ENCODE measurements around the gene RNF220. TPM values are rescaled to one million over a fixed set of nuclear protein-coding genes. Genes with fewer than 3 reads are reported as not detected.
A peak's percentile ranks its signal among the peaks of the same experiment; 100 is the strongest.

Gene RNF220
- total and polyA plus RNA-seq, 2 experiments from 2014 or later = 77.2 to 117 TPM

- 62% methylated on average over 12 of the region's 12 CpGs for WGBS (ENCODE audit: low lambda C conversion rate, missing lambda C conversion rate)
- Histone ChIP-seq H3K4me3 (no peak overlapping the region), H2AFZ (no peak overlapping the region), H3K4me2 (no peak overlapping the region), H3K79me2 (no peaks in the 10 kb centered on the region), H3K9me3 (ENCODE audit: low read depth) (no peaks in the 10 kb centered on the region), H3K27ac (no peak overlapping the region), H4K20me1 (ENCODE audit: insufficient read depth, poor library complexity, severe bottlenecking) (no peaks in the 10 kb centered on the region), H3K36me3 (replicated peaks; ENCODE audit: insufficient read depth, low read depth) (no peaks in the 10 kb centered on the region), H3K9me2 (replicated peaks; ENCODE audit: insufficient read depth) (no peaks in the 10 kb centered on the region), H3K27me3 (peaks cover 8% of the 10 kb centered on the region), H3K4me1 (ENCODE audit: insufficient read depth) (no peaks in the 10 kb centered on the region)
- peak; percentile 72 for DNase-seq (ENCODE audit: low spot score)
- TF ChIP-seq CTCF (IDR thresholded peaks at IDR 0.05; ENCODE audit: poor library complexity) (peak; percentile 61), EZH2phosphoT487 (IDR thresholded peaks at IDR 0.05; ENCODE audit: low read depth, severe bottlenecking, unreplicated experiment) (no peak)
These were observed 26.9 kb upstream of the RNF220 start for GRCh38 chr1:44377925-44378784.

- H3K27ac ChIP-seq = no peak overlapping the region
- H3K36me3 ChIP-seq (replicated peaks; ENCODE audit: insufficient read depth, low read depth) = no peaks in the 10 kb centered on the region
- 87% methylated on average over 3 of the region's 3 CpGs for WGBS (ENCODE audit: low lambda C conversion rate, missing lambda C conversion rate)
- no peaks in the 10 kb centered on the region for H3K4me1 ChIP-seq (ENCODE audit: insufficient read depth)
- peaks cover 18% of the 10 kb centered on the region for H3K27me3 ChIP-seq
- no peak for TF ChIP-seq EZH2phosphoT487 (IDR thresholded peaks at IDR 0.05; ENCODE audit: low read depth, severe bottlenecking, unreplicated experiment)
- H3K9me3 ChIP-seq (ENCODE audit: low read depth) = no peaks in the 10 kb centered on the region
- H4K20me1 ChIP-seq (ENCODE audit: insufficient read depth, poor library complexity, severe bottlenecking) = no peaks in the 10 kb centered on the region
- H3K79me2 ChIP-seq = no peaks in the 10 kb centered on the region
- no peak for DNase-seq (ENCODE audit: low spot score)
- no peak overlapping the region for H3K4me2 ChIP-seq
- H3K4me3 ChIP-seq = no peak overlapping the region
- H3K9me2 ChIP-seq (replicated peaks; ENCODE audit: insufficient read depth) = no peaks in the 10 kb centered on the region
- no peak overlapping the region for H2AFZ ChIP-seq
These were observed 24.3 kb upstream of the RNF220 start for GRCh38 chr1:44380666-44381177.

- DNase-seq (ENCODE audit: low spot score) = no peak
- TF ChIP-seq EZH2 (IDR thresholded peaks at IDR 0.05; ENCODE audit: borderline replicate concordance) (no peak), EZH2phosphoT487 (IDR thresholded peaks at IDR 0.05; ENCODE audit: low read depth, severe bottlenecking, unreplicated experiment) (no peak)
- Histone ChIP-seq H2AFZ (no peak overlapping the region), H3K27ac (no peak overlapping the region), H4K20me1 (ENCODE audit: insufficient read depth, poor library complexity, severe bottlenecking) (no peaks in the 10 kb centered on the region), H3K4me3 (no peak overlapping the region), H3K9me2 (replicated peaks; ENCODE audit: insufficient read depth) (no peaks in the 10 kb centered on the region), H3K27me3 (peaks cover 18% of the 10 kb centered on the region), H3K4me1 (ENCODE audit: insufficient read depth) (no peaks in the 10 kb centered on the region), H3K36me3 (replicated peaks; ENCODE audit: insufficient read depth, low read depth) (no peaks in the 10 kb centered on the region), H3K79me2 (no peaks in the 10 kb centered on the region), H3K9me3 (ENCODE audit: low read depth) (no peaks in the 10 kb centered on the region), H3K4me2 (no peak overlapping the region)
- WGBS (ENCODE audit: low lambda C conversion rate, missing lambda C conversion rate) = 58% methylated on average over 2 of the region's 2 CpGs
These were observed 16.5 kb upstream of the RNF220 start for GRCh38 chr1:44388551-44388950.

- WGBS (ENCODE audit: low lambda C conversion rate, missing lambda C conversion rate) = 77% methylated on average over 1 of the region's 1 CpG
- no peaks in the 10 kb centered on the region for H4K20me1 ChIP-seq (ENCODE audit: insufficient read depth, poor library complexity, severe bottlenecking)
- no peaks in the 10 kb centered on the region for H3K79me2 ChIP-seq
- no peak for TF ChIP-seq EZH2 (IDR thresholded peaks at IDR 0.05; ENCODE audit: borderline replicate concordance)
- H3K4me1 ChIP-seq (ENCODE audit: insufficient read depth) = no peaks in the 10 kb centered on the region
- H3K9me3 ChIP-seq (ENCODE audit: low read depth) = no peaks in the 10 kb centered on the region
- no peak for DNase-seq (ENCODE audit: low spot score)
- H3K4me2 ChIP-seq = no peak overlapping the region
- no peaks in the 10 kb centered on the region for H3K9me2 ChIP-seq (replicated peaks; ENCODE audit: insufficient read depth)
- no peak overlapping the region for H3K27ac ChIP-seq
- H3K4me3 ChIP-seq = no peak overlapping the region
- H3K27me3 ChIP-seq = peaks cover 13% of the 10 kb centered on the region
- H3K36me3 ChIP-seq (replicated peaks; ENCODE audit: insufficient read depth, low read depth) = no peaks in the 10 kb centered on the region
- no peak overlapping the region for H2AFZ ChIP-seq
These were observed 15.6 kb upstream of the RNF220 start for GRCh38 chr1:44389437-44389836.

- Histone ChIP-seq H3K9me2 (replicated peaks; ENCODE audit: insufficient read depth) (no peaks in the 10 kb centered on the region), H3K79me2 (no peaks in the 10 kb centered on the region), H3K9me3 (ENCODE audit: low read depth) (no peaks in the 10 kb centered on the region), H3K27me3 (peaks cover 17% of the 10 kb centered on the region), H3K4me1 (ENCODE audit: insufficient read depth) (no peaks in the 10 kb centered on the region), H3K36me3 (replicated peaks; ENCODE audit: insufficient read depth, low read depth) (no peaks in the 10 kb centered on the region), H3K4me3 (no peak overlapping the region), H2AFZ (no peak overlapping the region), H3K27ac (no peak overlapping the region), H4K20me1 (ENCODE audit: insufficient read depth, poor library complexity, severe bottlenecking) (no peaks in the 10 kb centered on the region), H3K4me2 (no peak overlapping the region)
- WGBS (ENCODE audit: low lambda C conversion rate, missing lambda C conversion rate) = 19% methylated on average over 1 of the region's 1 CpG
- no peak for TF ChIP-seq CTCF (IDR thresholded peaks at IDR 0.05; ENCODE audit: poor library complexity)
- no peak for TF ChIP-seq EZH2phosphoT487 (IDR thresholded peaks at IDR 0.05; ENCODE audit: low read depth, severe bottlenecking, unreplicated experiment)
- peak; percentile 15 for DNase-seq (ENCODE audit: low spot score)
These were observed 14.8 kb upstream of the RNF220 start for GRCh38 chr1:44390277-44390676.
